ENCODE measurements around the gene ALG14.
"Not testable (repeated sequence)": the region's sequence is repeated elsewhere in the genome, so short reads cannot be mapped to it uniquely, and the experiment has no call there.

ALG14 gene, protein sequence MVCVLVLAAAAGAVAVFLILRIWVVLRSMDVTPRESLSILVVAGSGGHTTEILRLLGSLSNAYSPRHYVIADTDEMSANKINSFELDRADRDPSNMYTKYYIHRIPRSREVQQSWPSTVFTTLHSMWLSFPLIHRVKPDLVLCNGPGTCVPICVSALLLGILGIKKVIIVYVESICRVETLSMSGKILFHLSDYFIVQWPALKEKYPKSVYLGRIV

DNA sequence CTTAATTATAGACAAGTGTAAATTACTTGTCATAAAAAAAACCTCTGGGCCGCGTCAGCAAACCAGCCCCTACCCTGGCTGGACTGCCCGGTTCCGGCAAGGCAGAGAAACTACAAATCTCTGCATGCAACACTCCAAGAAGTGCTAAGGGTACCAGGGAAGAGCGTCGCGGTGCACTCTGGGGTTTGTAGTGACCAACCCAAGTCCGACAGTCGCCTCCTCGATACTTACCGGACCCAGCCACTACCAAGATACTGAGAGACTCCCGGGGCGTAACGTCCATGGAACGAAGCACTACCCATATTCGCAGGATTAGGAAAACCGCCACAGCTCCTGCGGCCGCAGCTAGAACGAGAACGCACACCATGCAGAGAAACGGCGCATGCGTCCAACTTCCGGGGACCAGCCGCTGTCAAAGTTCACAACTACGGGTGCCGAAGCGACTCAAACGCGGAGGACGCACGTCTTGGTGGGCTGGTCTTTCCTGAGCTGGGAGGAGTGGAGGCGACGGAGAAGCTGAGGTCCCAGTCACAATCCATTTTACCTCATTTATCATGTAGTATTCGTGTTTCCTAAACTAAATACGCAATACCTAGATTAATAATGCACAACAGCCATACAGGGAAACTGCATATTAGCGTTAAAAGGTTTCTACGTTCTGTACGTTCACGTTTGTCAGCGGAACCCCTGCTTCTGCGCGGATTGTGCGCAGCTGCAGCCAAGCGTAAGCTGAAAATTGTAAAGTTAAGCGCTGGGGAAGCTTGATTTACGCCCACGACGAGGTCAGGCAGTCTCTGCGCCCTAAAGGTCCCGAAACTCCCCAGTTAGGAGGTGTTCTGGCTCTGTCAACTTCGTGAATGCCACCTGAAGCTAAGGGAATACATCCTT, at the start of gene ALG14:
Gene ALG14, minus strand, starts transcription at position 420 of the 888 bp plus-strand sequence. Its CDS starts 53 bp downstream, at position 367.
- peak; percentile 86 for DNase-seq

- DNase-seq = no peak
These were observed 49.5 kb upstream of the ALG14 start for GRCh38 chr1:95122151-95122697.

GRCh38 chr1:95119273-95119672, 46.5 kb upstream of the ALG14 start:
- no peak for DNase-seq

DNA sequence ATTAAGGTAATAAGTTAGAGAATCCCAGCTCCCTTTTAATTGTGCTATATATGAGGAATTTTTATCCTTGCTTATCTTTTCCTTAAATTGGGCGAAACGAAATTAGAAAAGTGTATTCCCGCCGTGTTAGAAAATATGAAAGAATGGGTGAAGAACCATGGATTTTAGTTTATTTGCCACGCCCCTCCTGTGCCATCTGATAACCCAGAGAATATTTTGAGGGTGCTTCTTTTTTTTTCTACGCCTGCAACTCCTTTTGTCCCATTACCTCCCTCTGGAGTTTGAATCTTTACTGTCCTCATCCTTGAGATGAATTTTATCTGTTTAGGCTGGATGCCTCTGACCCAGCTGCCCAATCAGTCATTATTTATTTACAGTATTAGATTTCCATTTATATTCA, 46.0 kb upstream of the ALG14 start:
- no peak for DNase-seq

GRCh38 chr1:95118067-95118499, 45.3 kb upstream of the ALG14 start:
- no peak for DNase-seq

GRCh38 chr1:95117207-95118066, 44.7 kb upstream of the ALG14 start, which contains the start of gene TLCD4:
Gene TLCD4 (plus strand): TSS chr1:95117355. CDS start chr1:95143902, 26,547 bp downstream.
- DNase-seq = peak; percentile 58

GRCh38 chr1:95116580-95117206, 43.9 kb upstream of the ALG14 start:
- peak; percentile 70 for DNase-seq

DNA sequence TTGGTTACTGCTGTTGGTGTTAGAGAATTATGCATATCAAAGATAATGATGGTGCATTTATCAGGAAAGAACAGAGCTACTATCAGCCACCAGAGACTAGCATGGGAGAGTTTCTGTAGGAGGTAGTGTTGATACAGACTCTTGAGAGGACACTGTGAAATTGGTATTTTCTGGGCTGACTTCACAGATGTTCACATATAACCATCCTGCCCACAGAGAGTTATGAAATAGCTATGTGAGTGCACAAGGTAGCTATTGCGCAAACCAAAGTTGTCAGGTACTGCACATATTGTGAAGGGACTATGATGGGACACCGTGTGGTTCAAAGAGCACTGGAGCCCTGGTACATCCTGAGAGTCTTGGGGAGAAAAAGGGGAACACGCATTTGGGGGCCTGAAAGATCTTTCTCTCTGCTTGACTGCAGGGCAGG, 43.0 kb upstream of the ALG14 start:
- DNase-seq = no peak

DNA sequence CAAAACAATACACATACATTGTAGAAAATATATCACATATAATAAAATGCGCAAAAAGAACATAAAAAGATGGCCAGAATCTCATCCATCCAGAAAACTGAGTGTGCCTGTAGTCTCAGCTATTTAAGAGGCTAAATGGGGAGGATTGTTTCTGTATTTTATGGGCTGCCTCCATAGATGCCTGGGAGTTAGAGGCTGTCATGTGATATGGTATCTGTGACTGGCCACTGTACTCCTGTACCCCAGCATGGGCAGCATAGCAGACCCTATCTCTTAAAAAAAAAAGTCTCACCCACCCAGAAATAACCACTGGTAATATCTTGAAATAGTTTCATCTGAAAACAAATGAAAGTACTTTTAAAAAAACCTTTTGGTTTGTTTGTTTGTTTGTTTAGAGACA, 40.9 kb upstream of the ALG14 start:
- DNase-seq = no peak

DNA sequence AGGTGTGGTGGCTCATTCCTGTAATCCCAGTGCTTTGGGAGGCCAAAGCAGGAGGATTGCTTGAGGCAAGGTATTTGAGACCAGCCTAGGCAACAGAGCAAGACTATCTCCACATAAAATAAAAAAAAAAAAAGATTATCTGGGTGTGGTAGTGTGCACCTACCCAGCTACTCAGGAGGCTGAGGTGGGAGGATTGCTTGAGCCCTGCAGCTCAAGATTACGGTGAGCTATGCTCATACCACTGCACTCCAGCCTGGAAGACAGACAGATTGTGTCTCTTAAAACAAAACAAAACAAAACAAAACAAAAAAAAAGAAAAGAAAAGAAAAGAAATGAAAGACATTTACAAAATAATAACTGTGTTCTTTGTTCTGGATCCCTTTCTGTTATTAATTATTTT, 38.3 kb upstream of the ALG14 start:
- DNase-seq = no peak

GRCh38 chr1:95108792-95109191, 36.0 kb upstream of the ALG14 start:
- DNase-seq = no peak

- no peak for DNase-seq
These were observed 25.4 kb upstream of the ALG14 start for GRCh38 chr1:95098196-95098595.

GRCh38 chr1:95097426-95097825, 24.7 kb upstream of the ALG14 start:
- no peak for DNase-seq

DNA sequence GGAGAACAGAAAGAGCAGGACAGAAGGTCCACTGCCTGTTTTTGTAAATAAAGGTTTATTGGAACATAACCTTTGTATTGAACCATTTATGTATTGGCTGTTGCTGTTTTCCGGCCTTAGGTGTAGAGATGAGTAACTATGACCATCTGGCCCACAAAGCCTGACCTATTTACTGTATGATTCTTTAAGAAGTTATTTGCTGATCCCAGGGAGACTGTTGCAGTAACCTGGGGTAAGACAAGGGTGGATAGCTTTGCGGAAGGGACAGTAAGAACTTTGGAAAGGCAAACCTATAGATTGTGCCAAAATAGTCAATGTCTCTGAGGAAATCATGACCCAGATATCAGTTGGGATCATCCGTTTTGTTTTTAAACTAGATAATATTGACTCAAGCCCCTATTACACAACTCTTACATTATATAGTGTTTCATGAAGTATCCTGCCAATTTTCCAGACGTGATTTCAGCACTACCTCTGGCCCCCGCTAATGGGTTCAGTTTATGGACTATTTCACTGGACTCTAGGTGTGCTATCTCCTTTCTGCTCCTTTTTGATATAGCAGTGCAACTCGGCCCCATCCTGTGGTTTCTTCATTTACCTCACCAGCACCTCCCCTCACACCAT, 23.6 kb upstream of the ALG14 start:
- no peak for DNase-seq

DNA sequence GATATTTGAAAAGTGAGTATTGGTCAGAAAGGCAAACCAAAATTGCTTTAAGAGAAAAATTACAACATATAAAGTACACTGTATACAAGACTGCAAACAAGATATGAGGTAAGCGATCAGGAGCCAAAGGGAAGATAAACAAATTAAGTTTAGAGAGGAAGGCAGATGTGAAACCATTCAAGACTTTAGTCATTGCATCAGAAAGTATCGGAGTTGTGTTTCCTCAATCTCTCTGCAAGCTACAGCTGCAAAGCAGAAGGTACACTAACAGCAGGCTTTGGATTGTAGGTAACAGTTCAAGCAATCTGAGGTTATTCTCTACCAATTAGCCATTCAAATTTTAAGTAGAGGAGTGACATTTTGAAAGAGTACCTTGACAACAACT, 23.1 kb upstream of the ALG14 start:
- no peak for DNase-seq

DNA sequence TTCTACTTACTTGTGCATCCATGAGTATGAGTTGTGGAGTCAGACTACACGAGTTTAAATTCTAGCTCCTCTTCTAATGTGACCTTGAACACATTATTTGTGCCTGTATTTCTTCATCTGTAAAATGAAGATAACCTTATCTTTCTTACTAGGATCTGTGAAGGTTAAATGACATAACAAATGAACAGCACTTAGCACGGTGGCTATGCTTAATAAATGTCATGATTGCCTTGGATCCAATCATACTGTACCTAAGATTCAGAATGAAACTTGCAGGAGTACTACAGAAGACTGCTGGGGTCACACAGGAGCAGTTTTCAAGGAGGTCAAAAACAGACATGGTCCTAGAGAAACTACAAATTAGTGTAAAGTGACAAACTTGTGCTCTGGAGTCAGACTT, 22.2 kb upstream of the ALG14 start:
- DNase-seq = no peak

- DNase-seq = no peak
These were observed 20.5 kb upstream of the ALG14 start for GRCh38 chr1:95093296-95093695.

GRCh38 chr1:95092891-95093290, 20.1 kb upstream of the ALG14 start:
- not testable (repeated sequence) for DNase-seq

DNA sequence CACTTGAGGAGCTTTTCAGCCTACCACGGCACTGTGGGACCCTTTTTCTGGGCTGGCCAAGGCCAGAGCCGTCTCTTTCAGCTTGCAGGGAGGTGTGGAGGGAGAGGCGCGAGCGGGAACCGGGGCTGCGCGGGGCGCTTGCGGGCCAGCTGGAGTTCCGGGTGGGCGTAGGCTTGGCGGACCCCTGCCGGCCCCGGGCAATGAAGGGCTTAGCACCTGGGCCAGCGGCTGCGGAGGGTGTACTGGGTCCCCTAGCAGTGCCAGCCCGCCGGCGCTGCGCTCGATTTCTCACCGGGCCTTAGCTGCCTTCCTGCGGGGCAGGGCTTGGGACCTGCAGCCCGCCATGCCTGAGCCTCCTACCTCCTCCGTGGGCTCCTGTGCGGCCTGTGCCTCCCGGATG, 18.5 kb upstream of the ALG14 start:
- DNase-seq = not testable (repeated sequence)

- no peak for DNase-seq
These were observed 17.0 kb upstream of the ALG14 start for GRCh38 chr1:95089650-95090287.

DNA sequence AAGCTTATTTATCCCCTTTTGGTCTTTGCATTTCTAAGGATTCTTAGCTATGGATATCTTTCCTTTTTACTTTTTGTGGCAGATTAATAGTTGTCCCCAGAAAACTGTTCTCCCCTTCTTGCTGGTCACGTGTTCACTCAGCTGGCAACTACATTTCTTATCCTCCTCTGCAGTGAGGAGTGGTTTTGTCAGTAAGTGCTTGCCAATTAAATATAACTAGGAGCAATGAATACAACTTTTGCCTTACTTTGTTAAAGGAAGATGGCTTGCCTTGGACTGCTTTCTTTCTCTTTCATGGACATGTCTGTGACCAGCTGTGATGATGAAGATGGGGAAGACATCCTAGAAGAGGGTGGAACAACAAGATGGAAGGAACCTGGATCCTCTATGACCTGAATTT, 15.6 kb upstream of the ALG14 start:
- DNase-seq = no peak
